GM12878 (cell line): Measurements from ENCODE around the gene MANF. TPM values are rescaled to one million over a fixed set of nuclear protein-coding genes. Genes with fewer than 3 reads are reported as not detected.

ENCODE experiments used
- ATAC-seq: fragments of 200-7000 bp; cut with Tn5 transposase; 3 replicates; pipeline ENCODE4 v1.9.1; 2020; ENCODE audit warnings: mild to moderate bottlenecking, moderate library complexity
- BruUV-seq: library from RNA; stranded (reverse); fragments of 400-500 nt; replicated peaks from 2 replicates; lab custom pipeline; 2021; lab: Mats Ljungman, UMichigan
- CTCF ChIA-PET: fragments of 300-600 bp; sonication (Branson Sonifier 250); formaldehyde crosslinking; extraction: SDS; loops from one replicate; lab custom pipeline; 2021; ENCODE audit warnings: inconsistent platforms; lab: Yijun Ruan, JAX
- POLR2A ChIA-PET: fragments of 350-600 bp; formaldehyde crosslinking; extraction: SDS; loops from one replicate; lab custom pipeline; 2021; ENCODE audit warnings: inconsistent platforms; lab: Charles Lee
- RAD21 ChIA-PET: fragments of 300-600 bp; sonication (Branson Sonifier 250); formaldehyde crosslinking; loops from one replicate; lab custom pipeline; 2023; ENCODE audit warnings: antibody characterized with exemption; ENCODE audit not compliant: unreplicated experiment; lab: Charles Lee
- SMC1A ChIA-PET: fragments of 300-600 bp; sonication (Branson Sonifier 250); formaldehyde crosslinking; loops from one replicate; lab custom pipeline; 2023; ENCODE audit not compliant: unreplicated experiment, uncharacterized antibody; lab: Charles Lee
- DNase-seq: peaks from one replicate; pipeline ENCODE4 v3.0.0-alpha.2; 2011; ENCODE audit warnings: low read depth, low spot score
- FAIRE-seq: peaks from 3 replicates; lab custom pipeline; 2011; peaks lifted over from hg19 to GRCh38; lab: Jason Lieb, UNC
- H2AFZ ChIP-seq: 2 replicates; pipeline ENCODE4 v1.6.0; 2011; ENCODE audit warnings: low read depth, low read length, control low read depth; ENCODE audit not compliant: control insufficient read depth
- H3K27ac ChIP-seq: 2 replicates; pipeline ENCODE4 v1.5.1; 2011; ENCODE audit warnings: control low read depth; ENCODE audit not compliant: control insufficient read depth, insufficient read depth
- H3K27me3 ChIP-seq, 2 experiments: replicated peaks in 1 of 2; 2 replicates each; pipeline versions ENCODE4 v1.6.0 to v1.6.1; 2011; ENCODE audit warnings: low read length in 1 of 2; ENCODE audit not compliant: control insufficient read depth in 2 of 2, insufficient read depth in 2 of 2
- H3K36me3 ChIP-seq, 2 experiments: 2 replicates each; pipeline ENCODE4 v1.5.1; 2011; ENCODE audit warnings: low read length in 1 of 2; ENCODE audit not compliant: control insufficient read depth in 2 of 2, insufficient read depth in 2 of 2
- H3K4me1 ChIP-seq: 2 replicates; pipeline ENCODE4 v1.6.1; 2011; ENCODE audit warnings: mild to moderate bottlenecking, low read length, moderate library complexity, mixed read lengths; ENCODE audit not compliant: control insufficient read depth, insufficient read depth
- H3K4me2 ChIP-seq: 2 replicates; pipeline ENCODE4 v1.6.0; 2011; ENCODE audit warnings: control low read depth; ENCODE audit not compliant: control insufficient read depth, insufficient read depth
- H3K4me3 ChIP-seq: fragments of 200-600 bp; sonication (generic); 2 replicates; pipeline ENCODE4 v1.5.1; 2016
- H3K79me2 ChIP-seq: 2 replicates; pipeline ENCODE4 v1.6.0; 2011; ENCODE audit warnings: low read length; ENCODE audit not compliant: control insufficient read depth, insufficient read depth
- H3K9ac ChIP-seq: 2 replicates; pipeline ENCODE4 v1.8.0; 2011; ENCODE audit warnings: low read length, control low read depth, mixed read lengths; ENCODE audit not compliant: control insufficient read depth, insufficient read depth
- H3K9me3 ChIP-seq: replicated peaks from 3 replicates; pipeline ENCODE4 v1.5.1; 2011; ENCODE audit warnings: mild to moderate bottlenecking, low read length; ENCODE audit not compliant: control insufficient read depth, insufficient read depth
- H4K20me1 ChIP-seq: 2 replicates; pipeline ENCODE4 v1.6.0; 2011; ENCODE audit not compliant: control insufficient read depth, insufficient read depth
- ASH2L ChIP-seq: fragments of 300-600, 200-600 bp; sonication (generic); IDR thresholded peaks from 2 replicates; pipeline ENCODE4 v1.6.1; 2017; ENCODE audit warnings: low read depth, mild to moderate bottlenecking, borderline replicate concordance
- CREB1 ChIP-seq: IDR thresholded peaks from 2 replicates; pipeline ENCODE4 v1.6.1; 2012; ENCODE audit warnings: low read depth, mild to moderate bottlenecking, inconsistent platforms
- FOXM1 ChIP-seq: IDR thresholded peaks from 2 replicates; pipeline ENCODE4 v1.6.1; 2012; ENCODE audit warnings: low read depth, mild to moderate bottlenecking, inconsistent platforms, low read length, moderate library complexity
- GATAD2B ChIP-seq: fragments of 450-650 bp; conservative IDR thresholded peaks from 2 replicates; pipeline ENCODE4 v1.6.1; 2017; ENCODE audit warnings: low read depth, mild to moderate bottlenecking, moderate library complexity
- MTA2 ChIP-seq: fragments of 450-650 bp; IDR thresholded peaks from 2 replicates; pipeline ENCODE4 v1.6.1; 2016; ENCODE audit warnings: low read depth, mild to moderate bottlenecking, moderate library complexity
- POLR2A ChIP-seq: IDR thresholded peaks from 2 replicates; pipeline ENCODE4 v1.6.1; 2011; ENCODE audit warnings: low read depth, mild to moderate bottlenecking, low read length
- POLR2AphosphoS5 ChIP-seq: IDR thresholded peaks from 2 replicates; pipeline ENCODE4 v1.6.1; 2011; ENCODE audit warnings: mild to moderate bottlenecking, low read length, inconsistent platforms
- RELA ChIP-seq: fragments of 450-650 bp; IDR thresholded peaks from 2 replicates; pipeline ENCODE4 v1.8.0; 2014; ENCODE audit warnings: borderline replicate concordance; ENCODE audit not compliant: partially characterized antibody
- WGBS: methylation state at CpG from one replicate; pipeline ENCODE4 v1.1.6; 2016; ENCODE audit warnings: low lambda C conversion rate; ENCODE audit not compliant: insufficient replicate concordance, insufficient coverage; ENCODE audit errors: missing lambda C conversion rate; 5-methylcytosine and 5-hydroxymethylcytosine counted together
- in situ Hi-C: fragments of 300-500 bp; cut with MboI; formaldehyde crosslinking; loops from 9 replicates; pipeline ENCODE4 v1.14.3; 2018; ENCODE audit warnings: mixed read lengths
- intact Hi-C: fragments of 100-400 bp; cut with micrococcal nuclease; formaldehyde crosslinking; loops from one replicate; pipeline ENCODE4 v1.14.2; 2022; ENCODE audit not compliant: unreplicated experiment
- polyA plus RNA-seq, 11 experiments: library from polyadenylated mRNA; depleted of rRNA in 4 of 11; unstranded in 6 of 11; stranded (reverse) in 5 of 11; fragments of >200 nt; fragmentation: Nextera tagmentation in 4 of 11; fragmentation: Illumina TruSeq in 1 of 11; extraction: Ambion mirVana in 4 of 11; extraction: Trizol in 1 of 11; gene quantifications; 1 replicate in 1 of 11; 2 replicates in 10 of 11; pipeline versions ENCODE4 v1.2.1 to v1.2.3, GENCODE V29; 2011 to 2016; ENCODE audit warnings: inconsistent platforms in 2 of 11, missing spikeins in 2 of 11, low read depth in 1 of 11
- total RNA-seq, 4 experiments: library from RNA; depleted of rRNA in 3 of 4; stranded (reverse); fragments of >200 nt in 3 of 4; fragmentation: Illumina TruSeq in 1 of 4; extraction: Trizol in 1 of 4; gene quantifications; 2 replicates each; pipeline versions ENCODE4 v1.2.1 to v1.2.3, GENCODE V29; 2013 to 2021
- TF ChIP-seq, protein P1 (sequence below): IDR thresholded peaks from 2 replicates; pipeline ENCODE4 v1.6.1; 2012; ENCODE audit warnings: low read depth, low read length, improper control_type of control experiment

MANF gene
- total and polyA plus RNA-seq, 10 of the 15 experiments (the other 5 are each of a cell fraction or from before 2014, with no cell fraction given) = 22.0 to 120 (median 82.9) TPM

DNA sequence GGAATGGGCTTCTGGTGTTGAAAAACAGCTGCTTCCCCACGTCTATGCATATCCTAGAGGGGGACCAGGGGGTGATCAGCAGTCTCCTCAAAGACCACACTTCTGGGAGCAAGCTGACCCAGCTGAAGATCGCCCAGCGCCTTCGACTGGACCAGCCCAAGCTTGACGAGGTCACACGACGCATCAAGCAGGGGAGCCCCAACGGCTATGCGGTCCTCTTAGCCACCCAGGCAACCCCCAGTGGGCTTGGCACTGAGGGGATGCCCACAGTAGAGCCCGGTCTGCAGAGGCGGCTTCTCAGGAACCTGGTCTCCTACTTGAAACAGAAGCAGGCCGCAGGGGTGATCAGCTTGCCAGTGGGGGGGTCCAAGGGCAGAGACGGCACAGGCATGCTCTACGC is 8.5 kb downstream of the MANF start:
- no peak for DNase-seq
- CTCF ChIA-PET = interaction anchor here (0.6 to 1.9 kb wide), 3 partner anchors 41 to 629 kb away, joined by 3 to 8 read pairs (median 3); no protein-coding TSS in a partner anchor
- no peak for ATAC-seq
- peaks cover 17% of the 10 kb centered on the region for H3K4me1 ChIP-seq
- WGBS = 80% methylated on average over 14 of the region's 14 CpGs
- no peak for FAIRE-seq
- POLR2A ChIA-PET = interaction anchor here (0.5 kb wide), 1 partner anchor 300 kb away, joined by 8 read pairs; no protein-coding TSS in a partner anchor
- H2AFZ ChIP-seq = no peak overlapping the region
- SMC1A ChIA-PET = no interaction called here
- H4K20me1 ChIP-seq = peaks cover 11% of the 10 kb centered on the region; the same call in 1 of the 2 replicates
- H3K9me3 ChIP-seq = no peaks in the 10 kb centered on the region
- H3K4me3 ChIP-seq = no peak overlapping the region
- TF ChIP-seq GATAD2B = no peak
- TF ChIP-seq FOXM1 = no peak
- TF ChIP-seq RELA = no peak
- TF ChIP-seq CREB1 = no peak
- TF ChIP-seq, protein P1, sequence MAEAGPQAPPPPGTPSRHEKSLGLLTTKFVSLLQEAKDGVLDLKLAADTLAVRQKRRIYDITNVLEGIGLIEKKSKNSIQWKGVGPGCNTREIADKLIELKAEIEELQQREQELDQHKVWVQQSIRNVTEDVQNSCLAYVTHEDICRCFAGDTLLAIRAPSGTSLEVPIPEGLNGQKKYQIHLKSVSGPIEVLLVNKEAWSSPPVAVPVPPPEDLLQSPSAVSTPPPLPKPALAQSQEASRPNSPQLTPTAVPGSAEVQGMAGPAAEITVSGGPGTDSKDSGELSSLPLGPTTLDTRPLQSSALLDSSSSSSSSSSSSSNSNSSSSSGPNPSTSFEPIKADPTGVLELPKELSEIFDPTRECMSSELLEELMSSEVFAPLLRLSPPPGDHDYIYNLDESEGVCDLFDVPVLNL = no peak
- peak; percentile 62 for TF ChIP-seq POLR2A
- TF ChIP-seq ASH2L = no peak
- TF ChIP-seq POLR2AphosphoS5 = peak; percentile 49; the same call in 1 of the 2 replicates
- TF ChIP-seq MTA2 = no peak
- H3K27ac ChIP-seq = no peak overlapping the region
- H3K36me3 ChIP-seq = peaks cover 18 to 33% of the 10 kb centered on the region in 2 experiments
- no TSS peak for BruUV-seq
- H3K27me3 ChIP-seq = no peaks in the 10 kb centered on the region
- H3K4me2 ChIP-seq = no peak overlapping the region
- RAD21 ChIA-PET = interaction anchor here (0.7 kb wide), 1 partner anchor 108 kb away, joined by 3 read pairs; no protein-coding TSS in a partner anchor
- H3K9ac ChIP-seq = no peak overlapping the region
- intact Hi-C loops (loop anchor here (5.0 kb wide), 2 partner anchors 104 to 404 kb away; no protein-coding TSS in a partner anchor), in situ Hi-C loops (loop anchor here (10.0 kb wide), 1 partner anchor 1059 kb away; no protein-coding TSS in a partner anchor)
- H3K79me2 ChIP-seq = peaks cover 43% of the 10 kb centered on the region
